ENCODE results near the gene SSRP1.
A peak's percentile ranks its signal among the peaks of the same experiment; 100 is the strongest.

Gene SSRP1

GRCh38 chr11:57314221-57314973, 21.3 kb downstream of the SSRP1 start:
- DNase-seq (ENCODE audit: low read depth, low spot score), result no peak

- DNase-seq (ENCODE audit: low read depth, low spot score), result no peak
Observed at GRCh38 chr11:57313788-57314135, 21.9 kb downstream of the SSRP1 start.

- no peak for DNase-seq (ENCODE audit: low read depth, low spot score)
Observed at GRCh38 chr11:57313071-57313787, 22.5 kb downstream of the SSRP1 start.

- DNase-seq (ENCODE audit: low read depth, low spot score), result no peak
Observed at GRCh38 chr11:57312511-57313021, 23.1 kb downstream of the SSRP1 start.

GRCh38 chr11:57311109-57311936, 24.4 kb downstream of the SSRP1 start:
- peak; percentile 22 for DNase-seq (ENCODE audit: low read depth, low spot score)

- DNase-seq (ENCODE audit: low read depth, low spot score), result no peak
Observed at GRCh38 chr11:57310630-57311086, 25.0 kb downstream of the SSRP1 start.

- DNase-seq (ENCODE audit: low read depth, low spot score), result no peak
Observed at GRCh38 chr11:57310091-57310490, 25.6 kb downstream of the SSRP1 start.

- no peak for DNase-seq (ENCODE audit: low read depth, low spot score)
Observed at GRCh38 chr11:57309106-57310059, 26.3 kb downstream of the SSRP1 start.

GRCh38 chr11:57308426-57309060, 27.1 kb downstream of the SSRP1 start:
- DNase-seq (ENCODE audit: low read depth, low spot score), result no peak

GRCh38 chr11:57307666-57308270, 27.9 kb downstream of the SSRP1 start:
- no peak for DNase-seq (ENCODE audit: low read depth, low spot score)

- no peak for DNase-seq (ENCODE audit: low read depth, low spot score)
Observed at GRCh38 chr11:57306940-57307565, 28.6 kb downstream of the SSRP1 start.

GRCh38 chr11:57306161-57306876, 29.4 kb downstream of the SSRP1 start:
- DNase-seq (ENCODE audit: low read depth, low spot score), result no peak

- DNase-seq (ENCODE audit: low read depth, low spot score), result no peak
Observed at GRCh38 chr11:57305523-57305922, 30.2 kb downstream of the SSRP1 start.

- no peak for DNase-seq (ENCODE audit: low read depth, low spot score)
Observed at GRCh38 chr11:57303990-57304579, 31.6 kb downstream of the SSRP1 start.

GRCh38 chr11:57303280-57303989, 32.3 kb downstream of the SSRP1 start:
- DNase-seq (ENCODE audit: low read depth, low spot score), result no peak

GRCh38 chr11:57302489-57302888, 33.2 kb downstream of the SSRP1 start:
- DNase-seq (ENCODE audit: low read depth, low spot score), result no peak

GRCh38 chr11:57301711-57302423, 33.8 kb downstream of the SSRP1 start:
- no peak for DNase-seq (ENCODE audit: low read depth, low spot score)
